Gastroesophageal sphincter (tissue), 4 donors: Measurements from ENCODE around the gene DBF4B. TPM values are rescaled to one million over a fixed set of nuclear protein-coding genes. Genes with fewer than 3 reads are reported as not detected.
"Not testable (repeated sequence)": the region's sequence is repeated elsewhere in the genome, so short reads cannot be mapped to it uniquely, and the experiment has no call there.

Source experiments
- ATAC-seq: fragments of 150-250 bp; one replicate; pipeline ENCODE4 v1.9.1; 2016; ENCODE audit warnings: mild to moderate bottlenecking, moderate library complexity
- H3K27ac ChIP-seq, 4 donors: fragments of 200-600 bp; sonication (generic) in 3 of 4; 1 replicate in 3 of 4; 2 replicates in 1 of 4; pipeline ENCODE4 v1.5.1; 2016 to 2019
- H3K27me3 ChIP-seq: fragments of 200-600 bp; sonication (generic); one replicate; pipeline ENCODE4 v1.5.1; 2019
- H3K36me3 ChIP-seq, 2 donors: fragments of 200-600 bp; sonication (generic); one replicate each; pipeline ENCODE4 v1.5.1; 2019; ENCODE audit warnings: control low read depth in 1 of 2
- H3K4me1 ChIP-seq, 3 donors: fragments of 200-600 bp; sonication (generic); 1 replicate in 2 of 3; 2 replicates in 1 of 3; pipeline ENCODE4 v1.5.1; 2016 to 2019; ENCODE audit warnings: control low read depth in 2 of 3
- H3K4me3 ChIP-seq, 2 donors: fragments of 200-600 bp; sonication (generic); one replicate each; pipeline ENCODE4 v1.5.1; 2019; ENCODE audit warnings: mild to moderate bottlenecking in 1 of 2, moderate library complexity in 1 of 2
- H3K9me3 ChIP-seq, 3 donors: fragments of 200-600 bp; sonication (generic); one replicate each; pipeline ENCODE4 v1.5.1; 2017 to 2019; ENCODE audit warnings: control low read depth in 2 of 3
- CTCF ChIP-seq, 4 experiments: fragments of 200-600 bp in 2 of 4; fragments of 450-650 bp in 2 of 4; sonication (generic) in 1 of 4; IDR thresholded peaks; one replicate each; pipeline ENCODE4 v1.5.1; 2017 to 2019; ENCODE audit warnings: antibody characterized with exemption in 4 of 4, mild to moderate bottlenecking in 2 of 4, moderate library complexity in 2 of 4
- EP300 ChIP-seq: sonication (generic); formaldehyde crosslinking; IDR thresholded peaks from one replicate; pipeline ENCODE4 v1.6.1; 2017; ENCODE audit warnings: antibody characterized with exemption, mild to moderate bottlenecking
- POLR2A ChIP-seq, 2 donors: fragments of 450-650 bp; IDR thresholded peaks; one replicate each; pipeline ENCODE4 v1.6.1; 2017; ENCODE audit warnings: antibody characterized with exemption in 2 of 2, mild to moderate bottlenecking in 2 of 2, moderate library complexity in 1 of 2
- POLR2AphosphoS5 ChIP-seq: sonication (generic); formaldehyde crosslinking; IDR thresholded peaks from one replicate; pipeline ENCODE4 v1.6.1; 2017; ENCODE audit warnings: antibody characterized with exemption
- WGBS, 2 donors: methylation state at CpG; one replicate each; pipeline ENCODE4 v1.1.5; 2018; ENCODE audit warnings: low coverage in 1 of 2; 5-methylcytosine and 5-hydroxymethylcytosine counted together
- total RNA-seq, 4 donors: library from RNA; depleted of rRNA; stranded (reverse); fragments of >200 nt; gene quantifications; one replicate each; pipeline ENCODE4 v1.1.0, GENCODE V29; 2016

Gene DBF4B
- total RNA-seq, 4 donors from 2014 or later, result 0.96 to 7.2 (median 3.9) TPM

- Histone ChIP-seq H3K27ac (no peak overlapping the region), H3K36me3 (peaks cover 0 to 49% of the 10 kb centered on the region in 2 donors), H3K9me3 (no peaks in the 10 kb centered on the region), H3K4me1 (no peaks in the 10 kb centered on the region), H3K27me3 (no peaks in the 10 kb centered on the region), H3K4me3 (no peak overlapping the region)
- WGBS, 2 donors, result 100% methylated on average over 1 of the region's 1 CpG; no CpG with 5 or more reads in 1 of the 2 donors
- no peak for ATAC-seq
- TF ChIP-seq POLR2A (IDR thresholded peaks at IDR 0.05) (no peak), EP300 (no peak), CTCF (IDR thresholded peaks at IDR 0.05) (no peak), POLR2AphosphoS5 (no peak)
Observed at GRCh38 chr17:44745301-44745700, 36.8 kb downstream of the DBF4B start.

- not testable (repeated sequence) for H3K27me3 ChIP-seq, ATAC-seq, H3K27ac ChIP-seq, H3K4me3 ChIP-seq, H3K4me1 ChIP-seq, H3K9me3 ChIP-seq
- H3K36me3 ChIP-seq, result peaks cover 0 to 53% of the 10 kb centered on the region in 2 donors
- 81 to 100% methylated on average over 1 to 2 of the region's 5 CpGs for WGBS, 2 donors
Observed at GRCh38 chr17:44745738-44746137, 37.3 kb downstream of the DBF4B start.

- H3K36me3 ChIP-seq, result peaks cover 0 to 55% of the 10 kb centered on the region in 2 donors
Observed at GRCh38 chr17:44747566-44747965, 39.1 kb downstream of the DBF4B start.

GRCh38 chr17:44749076-44749979, 40.9 kb downstream of the DBF4B start:
- TF ChIP-seq POLR2A (IDR thresholded peaks at IDR 0.05), result no peak
- no peak for TF ChIP-seq POLR2AphosphoS5
- no peak for TF ChIP-seq EP300
- TF ChIP-seq CTCF (IDR thresholded peaks at IDR 0.05), result no peak
- Histone ChIP-seq H3K9me3 (no peaks in the 10 kb centered on the region), H3K4me1 (no peaks in the 10 kb centered on the region), H3K27me3 (no peaks in the 10 kb centered on the region), H3K36me3 (peaks cover 0 to 55% of the 10 kb centered on the region in 2 donors), H3K27ac (no peak overlapping the region), H3K4me3 (peak overlapping the region in 1 of 2 donors; percentile 25)
- WGBS, 2 donors, result 14 to 45% methylated on average over 4 to 8 of the region's 19 CpGs
- peak; percentile 31 for ATAC-seq

More at GRCh38 chr17:44747566-44747965, 39.1 kb downstream of the DBF4B start:
- no peak overlapping the region for H3K27ac ChIP-seq
- H3K9me3 ChIP-seq, result no peaks in the 10 kb centered on the region
- no peaks in the 10 kb centered on the region for H3K4me1 ChIP-seq
- H3K4me3 ChIP-seq, result no peak overlapping the region
- H3K27me3 ChIP-seq, result no peaks in the 10 kb centered on the region
- TF ChIP-seq POLR2A (IDR thresholded peaks at IDR 0.05) (no peak), EP300 (no peak), POLR2AphosphoS5 (no peak), CTCF (IDR thresholded peaks at IDR 0.05) (no peak)
- ATAC-seq, result no peak

GRCh38 chr17:44749980-44750318, 41.5 kb downstream of the DBF4B start:
- TF ChIP-seq POLR2AphosphoS5, result no peak
- TF ChIP-seq CTCF (IDR thresholded peaks at IDR 0.05), result no peak
- TF ChIP-seq EP300, result no peak
- TF ChIP-seq POLR2A (IDR thresholded peaks at IDR 0.05), result no peak
- 55% methylated on average over 8 to 9 of the region's 9 CpGs for WGBS, 2 donors
- no peak overlapping the region for H3K27ac ChIP-seq
- no peaks in the 10 kb centered on the region for H3K9me3 ChIP-seq
- peak overlapping the region in 1 of 2 donors; percentile 25 for H3K4me3 ChIP-seq
- H3K36me3 ChIP-seq, result peaks cover 0 to 55% of the 10 kb centered on the region in 2 donors
- ATAC-seq, result no peak
- no peaks in the 10 kb centered on the region for H3K27me3 ChIP-seq
- no peaks in the 10 kb centered on the region for H3K4me1 ChIP-seq
